ENCODE measurements around the gene PTDSS2. TPM values are rescaled to one million over a fixed set of nuclear protein-coding genes. Genes with fewer than 3 reads are reported as not detected.

The PTDSS2 gene
- total RNA-seq, 6 experiments from 2014 or later: 8.4 to 21.9 (median 11.4) TPM

DNA sequence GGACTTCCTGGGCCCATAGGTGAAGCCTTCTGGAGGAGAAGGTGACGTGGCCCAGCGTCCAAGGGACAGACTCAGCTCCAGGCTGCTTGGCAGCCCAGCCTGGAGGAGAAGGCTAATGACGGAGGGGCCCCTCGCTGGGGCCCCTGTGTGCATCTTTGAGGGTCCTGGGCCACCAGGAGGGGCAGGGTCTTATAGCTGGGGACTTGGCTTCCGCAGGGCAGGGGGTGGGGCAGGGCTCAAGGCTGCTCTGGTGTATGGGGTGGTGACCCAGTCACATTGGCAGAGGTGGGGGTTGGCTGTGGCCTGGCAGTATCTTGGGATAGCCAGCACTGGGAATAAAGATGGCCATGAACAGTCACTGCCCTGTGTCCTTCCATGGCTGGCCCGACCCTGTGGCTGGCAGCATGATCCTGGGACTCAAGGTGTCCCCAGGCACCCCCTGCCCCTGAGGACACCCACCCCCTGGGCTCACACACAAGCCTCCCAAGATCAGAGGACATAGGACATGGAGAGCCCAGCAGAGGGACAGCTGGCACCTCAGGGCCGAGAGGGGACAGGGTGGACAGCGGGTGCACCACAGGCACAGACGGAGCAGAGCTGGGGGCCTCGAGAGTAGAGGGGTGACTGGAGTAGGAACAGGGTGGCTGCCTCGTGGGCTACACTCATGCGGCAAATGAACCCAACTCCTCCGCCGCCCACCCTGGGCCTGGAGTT, 45.4 kb upstream of the PTDSS2 start:
- ATAC-seq (no peak), DNase-seq (peak in 2 of 3 donors; percentile 47 to 52)
- no peaks in the 10 kb centered on the region for H3K36me3 ChIP-seq
- no peak overlapping the region for H3K27ac ChIP-seq
- 90% methylated on average over 2 of the region's 14 CpGs for WGBS (ENCODE audit: insufficient coverage, low coverage, low lambda C conversion rate, missing lambda C conversion rate)
- intact Hi-C loops (cut with DNase I): loop anchor here (5.0 to 10.0 kb wide), 3 partner anchors 38 to 120 kb away; partner anchors contain the start of genes ANO9 (in 1 of the 2) and PTDSS2 (in 1 of the 2)
- TF ChIP-seq, protein P1, sequence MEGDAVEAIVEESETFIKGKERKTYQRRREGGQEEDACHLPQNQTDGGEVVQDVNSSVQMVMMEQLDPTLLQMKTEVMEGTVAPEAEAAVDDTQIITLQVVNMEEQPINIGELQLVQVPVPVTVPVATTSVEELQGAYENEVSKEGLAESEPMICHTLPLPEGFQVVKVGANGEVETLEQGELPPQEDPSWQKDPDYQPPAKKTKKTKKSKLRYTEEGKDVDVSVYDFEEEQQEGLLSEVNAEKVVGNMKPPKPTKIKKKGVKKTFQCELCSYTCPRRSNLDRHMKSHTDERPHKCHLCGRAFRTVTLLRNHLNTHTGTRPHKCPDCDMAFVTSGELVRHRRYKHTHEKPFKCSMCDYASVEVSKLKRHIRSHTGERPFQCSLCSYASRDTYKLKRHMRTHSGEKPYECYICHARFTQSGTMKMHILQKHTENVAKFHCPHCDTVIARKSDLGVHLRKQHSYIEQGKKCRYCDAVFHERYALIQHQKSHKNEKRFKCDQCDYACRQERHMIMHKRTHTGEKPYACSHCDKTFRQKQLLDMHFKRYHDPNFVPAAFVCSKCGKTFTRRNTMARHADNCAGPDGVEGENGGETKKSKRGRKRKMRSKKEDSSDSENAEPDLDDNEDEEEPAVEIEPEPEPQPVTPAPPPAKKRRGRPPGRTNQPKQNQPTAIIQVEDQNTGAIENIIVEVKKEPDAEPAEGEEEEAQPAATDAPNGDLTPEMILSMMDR (IDR thresholded peaks at IDR 0.05): no peak
- TF ChIP-seq POLR2A (IDR thresholded peaks at IDR 0.05): no peak
- no peak overlapping the region for H3K4me3 ChIP-seq
- H3K4me1 ChIP-seq: peaks cover 0 to 37% (median 17%) of the 10 kb centered on the region in 4 donors
- H3K27me3 ChIP-seq: no peaks in the 10 kb centered on the region
- H3K9me3 ChIP-seq: no peaks in the 10 kb centered on the region

GRCh38 chr11:405323-405953, 44.6 kb upstream of the PTDSS2 start:
- H3K36me3 ChIP-seq: no peaks in the 10 kb centered on the region
- peak overlapping the region; percentile 59 to 70 (median 66) for H3K4me3 ChIP-seq
- ATAC-seq (peak; percentile 5 to 43 (median 31)), DNase-seq (peak; percentile 81 to 93 (median 87))
- 34% methylated on average over 10 of the region's 17 CpGs for WGBS (ENCODE audit: insufficient coverage, low coverage, low lambda C conversion rate, missing lambda C conversion rate)
- H3K27ac ChIP-seq: peak overlapping the region in 2 of 3 donors; percentile 64 to 77
- H3K27me3 ChIP-seq: no peaks in the 10 kb centered on the region
- TF ChIP-seq, protein P1 (IDR thresholded peaks at IDR 0.05): peak; percentile 27 to 52 (median 34)
- TF ChIP-seq POLR2A (IDR thresholded peaks at IDR 0.05): no peak
- intact Hi-C loops (cut with DNase I): loop anchor here (5.0 to 10.0 kb wide), 3 partner anchors 37 to 119 kb away; partner anchors contain the start of genes ANO9 (in 1 of the 2) and PTDSS2 (in 1 of the 2)
- peaks cover 0 to 41% (median 18%) of the 10 kb centered on the region in 4 donors for H3K4me1 ChIP-seq
- H3K9me3 ChIP-seq: no peaks in the 10 kb centered on the region

DNA sequence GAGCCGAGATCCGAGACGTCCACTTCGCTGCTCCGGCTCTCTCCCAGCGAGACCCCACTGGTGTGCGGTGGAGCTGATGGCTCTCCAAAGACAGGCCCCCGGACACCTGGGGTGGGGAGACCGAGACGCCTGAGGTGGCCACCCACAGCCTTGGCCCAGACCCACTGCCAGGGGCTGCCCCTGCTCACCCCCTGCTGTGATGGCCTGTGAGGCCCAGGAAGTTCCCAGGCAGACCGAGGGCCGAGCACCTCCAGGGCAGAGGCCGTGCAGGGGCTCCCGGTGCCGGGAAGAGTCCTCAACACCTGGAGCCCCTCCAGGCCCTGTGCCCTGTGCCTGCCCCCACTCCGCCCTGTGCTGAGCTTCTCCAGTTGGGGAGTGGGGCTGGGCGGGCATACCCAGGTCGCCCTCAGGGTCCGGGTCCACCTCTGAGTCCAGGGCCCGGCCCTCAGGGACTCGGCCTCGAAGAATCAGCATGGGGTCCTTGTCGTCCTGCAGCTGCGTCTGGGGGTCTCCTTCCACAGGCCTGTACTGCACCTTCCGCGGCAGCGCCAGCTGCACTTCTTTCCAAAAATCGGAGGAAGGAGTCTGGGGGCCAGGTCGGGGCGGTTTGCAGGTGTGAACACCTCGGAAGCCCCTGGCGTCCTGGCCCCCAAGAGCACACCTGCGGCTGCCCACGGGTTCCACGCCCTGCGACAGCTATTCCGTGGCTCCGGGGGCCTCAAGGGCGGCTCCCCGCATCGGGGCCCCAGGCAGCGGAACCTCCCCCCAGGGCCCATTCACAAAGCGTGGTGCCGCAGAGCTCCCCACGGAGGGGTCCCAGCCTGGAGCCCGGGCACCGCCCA, 43.9 kb upstream of the PTDSS2 start:
- no CpG with 5 or more reads among the region's 47 CpGs for WGBS (ENCODE audit: insufficient coverage, low coverage, low lambda C conversion rate, missing lambda C conversion rate)
- Histone ChIP-seq H3K27me3 (no peaks in the 10 kb centered on the region), H3K4me1 (peaks cover 0 to 41% (median 18%) of the 10 kb centered on the region in 4 donors), H3K9me3 (no peaks in the 10 kb centered on the region), H3K36me3 (no peaks in the 10 kb centered on the region), H3K4me3 (peak overlapping the region; percentile 59 to 70 (median 66)), H3K27ac (peak overlapping the region; percentile 64 to 77 (median 64))
- TF ChIP-seq, protein P1 (IDR thresholded peaks at IDR 0.05): no peak
- TF ChIP-seq POLR2A (IDR thresholded peaks at IDR 0.05): no peak
- ATAC-seq (peak in 2 of 4 donors; percentile 0 to 1), DNase-seq (peak in 2 of 3 donors; percentile 61 to 63)
- intact Hi-C loops (cut with DNase I): loop anchor here (5.0 to 10.0 kb wide), 3 partner anchors 36 to 119 kb away; partner anchors contain the start of genes ANO9 (in 1 of the 2) and PTDSS2 (in 1 of the 2)

All from right lobe of liver (tissue), 6 donors.